Measurements from ENCODE around the gene TXNRD1.

GRCh38 chr12:104247698-104248097 lies 32.1 kb downstream of the TXNRD1 start:
- TF ChIP-seq CTCF (IDR thresholded peaks at IDR 0.05) (no peak), EP300 (IDR thresholded peaks at IDR 0.05) (no peak), POLR2A (IDR thresholded peaks at IDR 0.05) (no peak)

Data from ovary (tissue), 3 donors.